H9 (cell line): ENCODE measurements around the gene FEM1C. TPM values are rescaled to one million over a fixed set of nuclear protein-coding genes. Genes with fewer than 3 reads are reported as not detected.
A peak's percentile ranks its signal among the peaks of the same experiment; 100 is the strongest.

Experiments used
- DNase-seq: peaks from one replicate; pipeline ENCODE4 v3.0.0-alpha.2; 2017
- H2AFZ ChIP-seq: one replicate; pipeline ENCODE4 v1.6.1; 2013; ENCODE audit warnings: mild to moderate bottlenecking, low read length, control low read depth, moderate library complexity
- H2AK5ac ChIP-seq: 2 replicates; pipeline ENCODE4 v1.6.1; 2013; ENCODE audit warnings: low read length, control low read depth, mixed read lengths; ENCODE audit not compliant: insufficient read length
- H2BK120ac ChIP-seq: one replicate; pipeline ENCODE4 v1.6.1; 2013; ENCODE audit warnings: low read depth, mild to moderate bottlenecking, low read length, control low read depth, inconsistent platforms; ENCODE audit not compliant: poor library complexity, severe bottlenecking
- H2BK12ac ChIP-seq: 2 replicates; pipeline ENCODE4 v1.6.1; 2013; ENCODE audit warnings: low read length, control low read depth, mixed read lengths, low read depth; ENCODE audit not compliant: insufficient read length
- H2BK15ac ChIP-seq: 2 replicates; pipeline ENCODE4 v1.6.1; 2013; ENCODE audit warnings: low read depth, low read length, control low read depth
- H2BK20ac ChIP-seq: one replicate; pipeline ENCODE4 v1.6.1; 2013; ENCODE audit warnings: low read depth, mild to moderate bottlenecking, low read length, control low read depth, inconsistent platforms; ENCODE audit not compliant: poor library complexity, severe bottlenecking
- H2BK5ac ChIP-seq: 2 replicates; pipeline ENCODE4 v1.6.1; 2013; ENCODE audit warnings: low read length, control low read depth, mixed read lengths; ENCODE audit not compliant: insufficient read length
- H3K14ac ChIP-seq: 2 replicates; pipeline ENCODE4 v1.6.1; 2013; ENCODE audit warnings: low read length, control low read depth; ENCODE audit not compliant: insufficient read depth
- H3K18ac ChIP-seq: 2 replicates; pipeline ENCODE4 v1.6.1; 2013; ENCODE audit warnings: low read depth, mild to moderate bottlenecking, mixed read lengths, low read length, control low read depth; ENCODE audit not compliant: insufficient read length
- H3K23ac ChIP-seq: 2 replicates; pipeline ENCODE4 v1.6.1; 2013; ENCODE audit warnings: low read length, control low read depth, mixed read lengths, low read depth; ENCODE audit not compliant: insufficient read length
- H3K23me2 ChIP-seq: 2 replicates; pipeline ENCODE4 v1.6.1; 2013; ENCODE audit warnings: low read depth, mild to moderate bottlenecking, mixed read lengths, low read length, control low read depth; ENCODE audit not compliant: insufficient read length, poor library complexity, severe bottlenecking
- H3K27ac ChIP-seq: 2 replicates; pipeline ENCODE4 v1.5.1; 2013; ENCODE audit warnings: low read length, control low read depth, mixed read lengths, low read depth; ENCODE audit not compliant: insufficient read length
- H3K27me3 ChIP-seq: 2 replicates; pipeline ENCODE4 v1.6.1; 2013; ENCODE audit warnings: low read length, control low read depth, inconsistent platforms; ENCODE audit not compliant: insufficient read depth
- H3K4ac ChIP-seq: 2 replicates; pipeline ENCODE4 v1.6.1; 2013; ENCODE audit warnings: low read depth, mild to moderate bottlenecking, control low read depth, inconsistent platforms, low read length, moderate library complexity
- H3K4me1 ChIP-seq: 2 replicates; pipeline ENCODE4 v1.6.1; 2013; ENCODE audit warnings: low read length, control low read depth, inconsistent platforms; ENCODE audit not compliant: insufficient read depth
- H3K4me2 ChIP-seq: 2 replicates; pipeline ENCODE4 v1.6.1; 2013; ENCODE audit warnings: low read length, control low read depth, mixed read lengths; ENCODE audit not compliant: insufficient read length, insufficient read depth
- H3K56ac ChIP-seq: 2 replicates; pipeline ENCODE4 v1.6.1; 2013; ENCODE audit warnings: low read depth, mild to moderate bottlenecking, mixed read lengths, low read length, control low read depth; ENCODE audit not compliant: insufficient read length
- H3K79me1 ChIP-seq: 2 replicates; pipeline ENCODE4 v1.6.1; 2013; ENCODE audit warnings: low read depth, mild to moderate bottlenecking, moderate library complexity, low read length, control low read depth, inconsistent platforms; ENCODE audit not compliant: insufficient read depth, poor library complexity, severe bottlenecking
- H3K79me2 ChIP-seq: 2 replicates; pipeline ENCODE4 v1.6.1; 2013; ENCODE audit warnings: low read length, control low read depth, inconsistent platforms; ENCODE audit not compliant: insufficient read depth
- H3K9ac ChIP-seq: 2 replicates; pipeline ENCODE4 v1.6.1; 2013; ENCODE audit warnings: low read length, control low read depth, mixed read lengths; ENCODE audit not compliant: insufficient read length; ENCODE audit errors: extremely low read depth
- H3K9me3 ChIP-seq: one replicate; pipeline ENCODE4 v1.6.1; 2013; ENCODE audit warnings: low read depth, low read length, inconsistent platforms; ENCODE audit not compliant: control insufficient read depth
- H3T11ph ChIP-seq: one replicate; pipeline ENCODE4 v1.6.1; 2013; ENCODE audit warnings: mild to moderate bottlenecking, low read length, control low read depth, inconsistent platforms
- H4K20me1 ChIP-seq: one replicate; pipeline ENCODE4 v1.6.1; 2013; ENCODE audit not compliant: control insufficient read depth, insufficient read length, insufficient read depth
- H4K5ac ChIP-seq: 2 replicates; pipeline ENCODE4 v1.6.1; 2013; ENCODE audit warnings: low read depth, mild to moderate bottlenecking, mixed read lengths, low read length, control low read depth; ENCODE audit not compliant: insufficient read length
- H4K8ac ChIP-seq: replicated peaks from 2 replicates; pipeline ENCODE4 v1.6.1; 2013; ENCODE audit warnings: low read length, control low read depth, mixed read lengths, low read depth; ENCODE audit not compliant: insufficient read length
- H4K91ac ChIP-seq: 2 replicates; pipeline ENCODE4 v1.6.1; 2013; ENCODE audit warnings: low read depth, mild to moderate bottlenecking, moderate library complexity, mixed read lengths, low read length, control low read depth; ENCODE audit not compliant: insufficient read length
- H3K27ac Mint-ChIP-seq, 3 experiments: 2 replicates in 2 of 3; 3 replicates in 1 of 3; pipeline ENCODE4 v1.8.0; 2020 to 2021; ENCODE audit warnings: mixed read lengths in 3 of 3, mild to moderate bottlenecking in 1 of 3, moderate library complexity in 1 of 3
- H3K27me3 Mint-ChIP-seq: 2 replicates; pipeline ENCODE4 v1.8.0; 2021; ENCODE audit warnings: low read depth, mild to moderate bottlenecking, moderate library complexity, mixed read lengths
- H3K36me3 Mint-ChIP-seq, 3 experiments: 2 replicates in 2 of 3; 3 replicates in 1 of 3; pipeline ENCODE4 v1.8.0; 2020 to 2021; ENCODE audit warnings: low read depth in 3 of 3, mixed read lengths in 3 of 3; ENCODE audit not compliant: insufficient read depth in 1 of 3
- H3K4me1 Mint-ChIP-seq, 2 experiments: 2 replicates each; pipeline ENCODE4 v1.8.0; 2020; ENCODE audit warnings: mixed read lengths in 2 of 2
- H3K4me3 Mint-ChIP-seq, 2 experiments: 2 replicates in 1 of 2; 3 replicates in 1 of 2; pipeline ENCODE4 v1.8.0; 2020 to 2021; ENCODE audit warnings: mild to moderate bottlenecking in 2 of 2, mixed read lengths in 2 of 2, moderate library complexity in 1 of 2
- H3K9me3 Mint-ChIP-seq, 2 experiments: 2 replicates in 1 of 2; 3 replicates in 1 of 2; pipeline ENCODE4 v1.8.0; 2020; ENCODE audit warnings: mild to moderate bottlenecking in 2 of 2, mixed read lengths in 2 of 2, moderate library complexity in 1 of 2
- CTCF ChIP-seq: fragments of 200-600 bp; sonication (generic); conservative IDR thresholded peaks from 3 replicates; pipeline ENCODE4 v1.8.0; 2021; ENCODE audit warnings: antibody characterized with exemption, mild to moderate bottlenecking
- WGBS: extraction: QIAGEN DNeasy Blood & Tissue Kit; methylation state at CpG from one replicate; pipeline ENCODE4 v1.1.7; 2013; ENCODE audit warnings: missing lambda C conversion rate, low lambda C conversion rate, mixed read lengths; ENCODE audit not compliant: insufficient read length; ENCODE audit errors: extremely low coverage; 5-methylcytosine and 5-hydroxymethylcytosine counted together
- total RNA-seq: library from RNA; stranded (reverse); gene quantifications from 2 replicates; pipeline ENCODE4 v1.2.1, GENCODE V29; 2021

FEM1C gene
- total RNA-seq, 1 experiment from 2014 or later: 15.2 TPM

- no peak overlapping the region for H3K56ac ChIP-seq
- no CpG with 5 or more reads among the region's 2 CpGs for WGBS
- peaks cover 4% of the 10 kb centered on the region for H3K79me1 ChIP-seq
- H3K9me3 ChIP-seq: no peaks in the 10 kb centered on the region
- Mint-ChIP-seq H3K4me3 (peak overlapping the region; percentile 94 to 99), H3K9me3 (peaks cover 10 to 11% of the 10 kb centered on the region in 2 experiments; a peak in 4 of 5 replicates), H3K27me3 (no peaks in the 10 kb centered on the region), H3K27ac (no peak overlapping the region), H3K4me1 (peaks cover 58 to 59% of the 10 kb centered on the region in 2 experiments), H3K36me3 (peaks cover 37 to 62% (median 60%) of the 10 kb centered on the region in 3 experiments)
- H3K4me2 ChIP-seq: peak overlapping the region; percentile 92
- no peak overlapping the region for H3K14ac ChIP-seq
- H2BK12ac ChIP-seq: no peak overlapping the region
- no peak overlapping the region for H2BK15ac ChIP-seq
- H3K9ac ChIP-seq: peak overlapping the region; percentile 22
- H3K27ac ChIP-seq: no peak overlapping the region
- H4K8ac ChIP-seq: no peak overlapping the region
- H4K5ac ChIP-seq: no peak overlapping the region
- peaks cover 9% of the 10 kb centered on the region for H3K23me2 ChIP-seq
- no peak overlapping the region for H3T11ph ChIP-seq
- H3K23ac ChIP-seq: no peak overlapping the region
- H2BK20ac ChIP-seq: no peak overlapping the region
- no peak overlapping the region for H3K18ac ChIP-seq
- TF ChIP-seq CTCF: no peak
- no peak overlapping the region for H3K4ac ChIP-seq
- no peak overlapping the region for H2BK5ac ChIP-seq
- H3K27me3 ChIP-seq: no peaks in the 10 kb centered on the region
- H4K20me1 ChIP-seq: no peaks in the 10 kb centered on the region
- no peak overlapping the region for H2AFZ ChIP-seq
- H2AK5ac ChIP-seq: no peak overlapping the region
- no peak overlapping the region for H4K91ac ChIP-seq
- no peak overlapping the region for H2BK120ac ChIP-seq
- no peaks in the 10 kb centered on the region; the same call in 1 of the 2 replicates for H3K4me1 ChIP-seq
- H3K79me2 ChIP-seq: peaks cover 41% of the 10 kb centered on the region; the same call in 1 of the 2 replicates
- no peak for DNase-seq
Observed at GRCh38 chr5:115541611-115542010, 3.0 kb downstream of the FEM1C start.
